HG03175 (cell line): ENCODE data around the gene C10orf71.

ENCODE experiments used
- ATAC-seq: cut with Tn5 transposase; IDR thresholded peaks from one replicate; pipeline ENCODE4 v1.9.1; 2021; ENCODE audit warnings: mild to moderate bottlenecking, moderate library complexity; ENCODE audit not compliant: unreplicated experiment

Gene C10orf71

GRCh38 chr10:49374740-49375139 is 75.8 kb downstream of the C10orf71 start:
- ATAC-seq, result no peak

- ATAC-seq, result no peak
Observed at GRCh38 chr10:49375611-49376010, 76.6 kb downstream of the C10orf71 start.
